GM23338 (cell line): Measurements from ENCODE around the gene SBNO1. TPM values are rescaled to one million over a fixed set of nuclear protein-coding genes. Genes with fewer than 3 reads are reported as not detected.

Source experiments
- ATAC-seq: fragments of 200-7000 bp; cut with Tn5 transposase; 3 replicates; pipeline ENCODE4 v1.9.1; 2020
- DNase-seq: peaks from one replicate; pipeline ENCODE4 v3.0.0-alpha.2; 2015; ENCODE audit warnings: low spot score
- H2AFZ ChIP-seq: fragments of 200-600 bp; sonication (generic); 2 replicates; pipeline ENCODE4 v1.8.0; 2016; ENCODE audit warnings: antibody characterized with exemption, mild to moderate bottlenecking, moderate library complexity
- H3F3A ChIP-seq: fragments of 200-600 bp; sonication (generic); replicated peaks from 2 replicates; pipeline ENCODE4 v1.8.0; 2017; ENCODE audit warnings: antibody characterized with exemption, mixed run types, low read depth
- H3K27ac ChIP-seq: fragments of 200-600 bp; sonication (generic); 2 replicates; pipeline ENCODE4 v1.6.1; 2016; ENCODE audit warnings: low read depth
- H3K27me3 ChIP-seq: fragments of 200-600 bp; sonication (generic); 2 replicates; pipeline ENCODE4 v1.8.0; 2016; ENCODE audit warnings: mild to moderate bottlenecking, mixed run types, moderate library complexity; ENCODE audit not compliant: insufficient read depth
- H3K36me3 ChIP-seq: fragments of 200-600 bp; sonication (generic); 2 replicates; pipeline ENCODE4 v1.8.0; 2016; ENCODE audit warnings: mild to moderate bottlenecking; ENCODE audit not compliant: insufficient read depth
- H3K4me1 ChIP-seq: fragments of 200-600 bp; sonication (generic); 2 replicates; pipeline ENCODE4 v1.8.0; 2016; ENCODE audit warnings: mild to moderate bottlenecking, moderate library complexity; ENCODE audit not compliant: insufficient read depth
- H3K4me2 ChIP-seq: fragments of 200-600 bp; sonication (generic); 2 replicates; pipeline ENCODE4 v1.7.1; 2017; ENCODE audit warnings: mixed run types
- H3K4me3 ChIP-seq: fragments of 200-600 bp; sonication (generic); 2 replicates; pipeline ENCODE4 v1.6.1; 2016; ENCODE audit warnings: mixed run types
- H3K79me2 ChIP-seq: fragments of 200-600 bp; sonication (generic); replicated peaks from 2 replicates; pipeline ENCODE4 v1.8.0; 2017; ENCODE audit warnings: mild to moderate bottlenecking; ENCODE audit not compliant: insufficient read depth
- H3K9me2 ChIP-seq: fragments of 200-600 bp; sonication (generic); 2 replicates; pipeline ENCODE4 v1.8.0; 2017; ENCODE audit not compliant: insufficient read depth
- H4K20me1 ChIP-seq: fragments of 200-600 bp; sonication (generic); replicated peaks from 2 replicates; pipeline ENCODE4 v1.8.0; 2017; ENCODE audit warnings: mild to moderate bottlenecking; ENCODE audit not compliant: insufficient read depth
- H3K27ac Mint-ChIP-seq: 2 replicates; pipeline ENCODE4 v1.8.0; 2020; ENCODE audit warnings: inconsistent platforms, mild to moderate bottlenecking, moderate library complexity, mixed read lengths
- H3K27me3 Mint-ChIP-seq: 3 replicates; pipeline ENCODE4 v1.8.0; 2022; ENCODE audit warnings: low read depth, mild to moderate bottlenecking, moderate library complexity, mixed read lengths, inconsistent platforms; ENCODE audit not compliant: insufficient read depth, poor library complexity
- H3K36me3 Mint-ChIP-seq: 3 replicates; pipeline ENCODE4 v1.8.0; 2021; ENCODE audit warnings: low read depth, mild to moderate bottlenecking, inconsistent platforms, moderate library complexity, mixed read lengths
- H3K4me1 Mint-ChIP-seq: 3 replicates; pipeline ENCODE4 v1.8.0; 2020; ENCODE audit warnings: mild to moderate bottlenecking, inconsistent platforms, mixed read lengths
- H3K4me3 Mint-ChIP-seq: 3 replicates; pipeline ENCODE4 v1.8.0; 2021; ENCODE audit warnings: moderate library complexity, mild to moderate bottlenecking, inconsistent platforms, mixed read lengths
- H3K9me3 Mint-ChIP-seq: 3 replicates; pipeline ENCODE4 v1.8.0; 2020; ENCODE audit warnings: moderate library complexity, mild to moderate bottlenecking, inconsistent platforms, mixed read lengths
- CREB1 ChIP-seq: fragments of 250-450 bp; sonication (Bioruptor Pico); IDR thresholded peaks from 2 replicates; pipeline ENCODE4 v1.5.0; 2020; ENCODE audit warnings: low read depth, mild to moderate bottlenecking, moderate library complexity
- EZH2 ChIP-seq: fragments of 200-600 bp; sonication (generic); IDR thresholded peaks from one replicate; pipeline ENCODE4 v1.8.0; 2017; ENCODE audit warnings: antibody characterized with exemption, mild to moderate bottlenecking, low read depth; ENCODE audit not compliant: unreplicated experiment
- EZH2phosphoT487 ChIP-seq: fragments of 200-600 bp; sonication (generic); IDR thresholded peaks from one replicate; pipeline ENCODE4 v1.8.1; 2018; ENCODE audit warnings: antibody characterized with exemption; ENCODE audit not compliant: unreplicated experiment
- JUNB ChIP-seq: IDR thresholded peaks from one replicate; pipeline ENCODE4 v1.6.1; 2016; ENCODE audit warnings: antibody characterized with exemption; ENCODE audit not compliant: unreplicated experiment
- NANOG ChIP-seq: IDR thresholded peaks from 2 replicates; pipeline ENCODE4 v1.6.1; 2016; ENCODE audit warnings: antibody characterized with exemption, borderline replicate concordance
- POLR2AphosphoS5 ChIP-seq: IDR thresholded peaks from 2 replicates; pipeline ENCODE4 v1.6.1; 2016; ENCODE audit warnings: antibody characterized with exemption, low read depth
- REST ChIP-seq: IDR thresholded peaks from one replicate; pipeline ENCODE4 v1.6.1; 2018; ENCODE audit warnings: antibody characterized with exemption; ENCODE audit not compliant: unreplicated experiment
- STAT1 ChIP-seq: IDR thresholded peaks from one replicate; pipeline ENCODE4 v1.6.1; 2016; ENCODE audit warnings: antibody characterized with exemption; ENCODE audit not compliant: unreplicated experiment
- ZNF114 ChIP-seq: fragments of 250-450 bp; sonication (Bioruptor Pico); IDR thresholded peaks from 2 replicates; pipeline ENCODE4 v1.5.0; 2020; ENCODE audit warnings: mild to moderate bottlenecking, moderate library complexity
- ZNF331 ChIP-seq: fragments of 250-450 bp; sonication (Bioruptor Pico); IDR thresholded peaks from 2 replicates; pipeline ENCODE4 v1.5.0; 2020; ENCODE audit warnings: low read depth, mild to moderate bottlenecking, moderate library complexity
- polyA plus RNA-seq: library from polyadenylated mRNA; unstranded; fragments of >200 nt; fragmentation: Nextera tagmentation; extraction: Ambion mirVana; gene quantifications from 2 replicates; pipeline ENCODE4 v1.2.1, GENCODE V29; 2016
- total RNA-seq: library from RNA; depleted of rRNA; stranded (reverse); fragments of >200 nt; shearing (Covaris generic); gene quantifications from 2 replicates; pipeline ENCODE4 v1.2.3, GENCODE V29; 2014
- TF ChIP-seq, protein P1 (sequence below): fragments of 250-450 bp; sonication (Bioruptor Pico); IDR thresholded peaks from 2 replicates; pipeline ENCODE4 v1.5.0; 2020; ENCODE audit warnings: mild to moderate bottlenecking, moderate library complexity
- TF ChIP-seq, protein P2 (sequence below): IDR thresholded peaks from 2 replicates; pipeline ENCODE4 v1.6.1; 2016; ENCODE audit warnings: antibody characterized with exemption
- TF ChIP-seq, protein P3 (sequence below), 2 experiments: fragments of 200-600 bp in 1 of 2; sonication (generic) in 1 of 2; conservative IDR thresholded peaks; 2 replicates each; pipeline versions ENCODE4 v1.5.1 to v1.6.1; 2016 to 2017; ENCODE audit warnings: antibody characterized with exemption in 2 of 2, low read depth in 2 of 2, mild to moderate bottlenecking in 2 of 2, moderate library complexity in 1 of 2

The SBNO1 gene
- total and polyA plus RNA-seq, 2 experiments from 2014 or later: 34.9 to 49.5 TPM

- no peaks in the 10 kb centered on the region; the same call in 2 of the 3 replicates for H3K36me3 Mint-ChIP-seq
- ATAC-seq (peak; percentile 2), DNase-seq (peak; percentile 34)
- H3K36me3 ChIP-seq: no peaks in the 10 kb centered on the region
- H2AFZ ChIP-seq: peak overlapping the region; percentile 52
- peak overlapping the region; percentile 98 for H3K4me3 ChIP-seq
- H3K4me1 ChIP-seq: peaks cover 14% of the 10 kb centered on the region; the same call in 1 of the 2 replicates
- TF ChIP-seq, protein P1, sequence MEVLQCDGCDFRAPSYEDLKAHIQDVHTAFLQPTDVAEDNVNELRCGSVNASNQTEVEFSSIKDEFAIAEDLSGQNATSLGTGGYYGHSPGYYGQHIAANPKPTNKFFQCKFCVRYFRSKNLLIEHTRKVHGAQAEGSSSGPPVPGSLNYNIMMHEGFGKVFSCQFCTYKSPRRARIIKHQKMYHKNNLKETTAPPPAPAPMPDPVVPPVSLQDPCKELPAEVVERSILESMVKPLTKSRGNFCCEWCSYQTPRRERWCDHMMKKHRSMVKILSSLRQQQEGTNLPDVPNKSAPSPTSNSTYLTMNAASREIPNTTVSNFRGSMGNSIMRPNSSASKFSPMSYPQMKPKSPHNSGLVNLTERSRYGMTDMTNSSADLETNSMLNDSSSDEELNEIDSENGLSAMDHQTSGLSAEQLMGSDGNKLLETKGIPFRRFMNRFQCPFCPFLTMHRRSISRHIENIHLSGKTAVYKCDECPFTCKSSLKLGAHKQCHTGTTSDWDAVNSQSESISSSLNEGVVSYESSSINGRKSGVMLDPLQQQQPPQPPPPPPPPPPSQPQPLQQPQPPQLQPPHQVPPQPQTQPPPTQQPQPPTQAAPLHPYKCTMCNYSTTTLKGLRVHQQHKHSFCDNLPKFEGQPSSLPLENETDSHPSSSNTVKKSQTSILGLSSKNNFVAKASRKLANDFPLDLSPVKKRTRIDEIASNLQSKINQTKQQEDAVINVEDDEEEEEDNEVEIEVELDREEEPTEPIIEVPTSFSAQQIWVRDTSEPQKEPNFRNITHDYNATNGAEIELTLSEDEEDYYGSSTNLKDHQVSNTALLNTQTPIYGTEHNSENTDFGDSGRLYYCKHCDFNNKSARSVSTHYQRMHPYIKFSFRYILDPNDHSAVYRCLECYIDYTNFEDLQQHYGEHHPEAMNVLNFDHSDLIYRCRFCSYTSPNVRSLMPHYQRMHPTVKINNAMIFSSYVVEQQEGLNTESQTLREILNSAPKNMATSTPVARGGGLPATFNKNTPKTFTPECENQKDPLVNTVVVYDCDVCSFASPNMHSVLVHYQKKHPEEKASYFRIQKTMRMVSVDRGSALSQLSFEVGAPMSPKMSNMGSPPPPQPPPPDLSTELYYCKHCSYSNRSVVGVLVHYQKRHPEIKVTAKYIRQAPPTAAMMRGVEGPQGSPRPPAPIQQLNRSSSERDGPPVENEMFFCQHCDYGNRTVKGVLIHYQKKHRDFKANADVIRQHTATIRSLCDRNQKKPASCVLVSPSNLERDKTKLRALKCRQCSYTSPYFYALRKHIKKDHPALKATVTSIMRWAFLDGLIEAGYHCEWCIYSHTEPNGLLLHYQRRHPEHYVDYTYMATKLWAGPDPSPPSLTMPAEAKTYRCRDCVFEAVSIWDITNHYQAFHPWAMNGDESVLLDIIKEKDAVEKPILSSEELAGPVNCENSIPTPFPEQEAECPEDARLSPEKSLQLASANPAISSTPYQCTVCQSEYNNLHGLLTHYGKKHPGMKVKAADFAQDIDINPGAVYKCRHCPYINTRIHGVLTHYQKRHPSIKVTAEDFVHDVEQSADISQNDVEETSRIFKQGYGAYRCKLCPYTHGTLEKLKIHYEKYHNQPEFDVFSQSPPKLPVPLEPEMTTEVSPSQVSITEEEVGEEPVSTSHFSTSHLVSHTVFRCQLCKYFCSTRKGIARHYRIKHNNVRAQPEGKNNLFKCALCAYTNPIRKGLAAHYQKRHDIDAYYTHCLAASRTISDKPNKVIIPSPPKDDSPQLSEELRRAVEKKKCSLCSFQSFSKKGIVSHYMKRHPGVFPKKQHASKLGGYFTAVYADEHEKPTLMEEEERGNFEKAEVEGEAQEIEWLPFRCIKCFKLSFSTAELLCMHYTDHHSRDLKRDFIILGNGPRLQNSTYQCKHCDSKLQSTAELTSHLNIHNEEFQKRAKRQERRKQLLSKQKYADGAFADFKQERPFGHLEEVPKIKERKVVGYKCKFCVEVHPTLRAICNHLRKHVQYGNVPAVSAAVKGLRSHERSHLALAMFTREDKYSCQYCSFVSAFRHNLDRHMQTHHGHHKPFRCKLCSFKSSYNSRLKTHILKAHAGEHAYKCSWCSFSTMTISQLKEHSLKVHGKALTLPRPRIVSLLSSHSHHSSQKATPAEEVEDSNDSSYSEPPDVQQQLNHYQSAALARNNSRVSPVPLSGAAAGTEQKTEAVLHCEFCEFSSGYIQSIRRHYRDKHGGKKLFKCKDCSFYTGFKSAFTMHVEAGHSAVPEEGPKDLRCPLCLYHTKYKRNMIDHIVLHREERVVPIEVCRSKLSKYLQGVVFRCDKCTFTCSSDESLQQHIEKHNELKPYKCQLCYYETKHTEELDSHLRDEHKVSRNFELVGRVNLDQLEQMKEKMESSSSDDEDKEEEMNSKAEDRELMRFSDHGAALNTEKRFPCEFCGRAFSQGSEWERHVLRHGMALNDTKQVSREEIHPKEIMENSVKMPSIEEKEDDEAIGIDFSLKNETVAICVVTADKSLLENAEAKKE (CRISPR knock-in tag): no peak
- TF ChIP-seq STAT1: no peak
- TF ChIP-seq, protein P2, sequence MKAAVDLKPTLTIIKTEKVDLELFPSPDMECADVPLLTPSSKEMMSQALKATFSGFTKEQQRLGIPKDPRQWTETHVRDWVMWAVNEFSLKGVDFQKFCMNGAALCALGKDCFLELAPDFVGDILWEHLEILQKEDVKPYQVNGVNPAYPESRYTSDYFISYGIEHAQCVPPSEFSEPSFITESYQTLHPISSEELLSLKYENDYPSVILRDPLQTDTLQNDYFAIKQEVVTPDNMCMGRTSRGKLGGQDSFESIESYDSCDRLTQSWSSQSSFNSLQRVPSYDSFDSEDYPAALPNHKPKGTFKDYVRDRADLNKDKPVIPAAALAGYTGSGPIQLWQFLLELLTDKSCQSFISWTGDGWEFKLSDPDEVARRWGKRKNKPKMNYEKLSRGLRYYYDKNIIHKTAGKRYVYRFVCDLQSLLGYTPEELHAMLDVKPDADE: no peak
- TF ChIP-seq ZNF331: no peak
- no peak for TF ChIP-seq ZNF114 (CRISPR knock-in tag)
- TF ChIP-seq REST: no peak
- no peak for TF ChIP-seq JUNB
- no peak for TF ChIP-seq EZH2
- TF ChIP-seq POLR2AphosphoS5: no peak
- TF ChIP-seq, protein P3, sequence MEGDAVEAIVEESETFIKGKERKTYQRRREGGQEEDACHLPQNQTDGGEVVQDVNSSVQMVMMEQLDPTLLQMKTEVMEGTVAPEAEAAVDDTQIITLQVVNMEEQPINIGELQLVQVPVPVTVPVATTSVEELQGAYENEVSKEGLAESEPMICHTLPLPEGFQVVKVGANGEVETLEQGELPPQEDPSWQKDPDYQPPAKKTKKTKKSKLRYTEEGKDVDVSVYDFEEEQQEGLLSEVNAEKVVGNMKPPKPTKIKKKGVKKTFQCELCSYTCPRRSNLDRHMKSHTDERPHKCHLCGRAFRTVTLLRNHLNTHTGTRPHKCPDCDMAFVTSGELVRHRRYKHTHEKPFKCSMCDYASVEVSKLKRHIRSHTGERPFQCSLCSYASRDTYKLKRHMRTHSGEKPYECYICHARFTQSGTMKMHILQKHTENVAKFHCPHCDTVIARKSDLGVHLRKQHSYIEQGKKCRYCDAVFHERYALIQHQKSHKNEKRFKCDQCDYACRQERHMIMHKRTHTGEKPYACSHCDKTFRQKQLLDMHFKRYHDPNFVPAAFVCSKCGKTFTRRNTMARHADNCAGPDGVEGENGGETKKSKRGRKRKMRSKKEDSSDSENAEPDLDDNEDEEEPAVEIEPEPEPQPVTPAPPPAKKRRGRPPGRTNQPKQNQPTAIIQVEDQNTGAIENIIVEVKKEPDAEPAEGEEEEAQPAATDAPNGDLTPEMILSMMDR (conservative IDR thresholded peaks at IDR 0.05; ENCODE audit: low read depth in 2 of 2): no peak
- no peak for TF ChIP-seq NANOG
- TF ChIP-seq EZH2phosphoT487: no peak
- TF ChIP-seq CREB1 (CRISPR knock-in tag): no peak
- peaks cover 13% of the 10 kb centered on the region for H3K4me1 Mint-ChIP-seq
- H3K9me2 ChIP-seq: no peaks in the 10 kb centered on the region
- peak overlapping the region; percentile 86 for H3K27ac ChIP-seq
- peaks cover 27% of the 10 kb centered on the region for H3K79me2 ChIP-seq
- H3F3A ChIP-seq: peaks cover 21% of the 10 kb centered on the region
- H3K27me3 Mint-ChIP-seq: peaks cover 29% of the 10 kb centered on the region
- H3K4me3 Mint-ChIP-seq: peak overlapping the region; percentile 93
- H3K4me2 ChIP-seq: peak overlapping the region; percentile 90
- peak overlapping the region; percentile 62; the same call in 1 of the 2 replicates for H3K27ac Mint-ChIP-seq
- H4K20me1 ChIP-seq: peaks cover 15% of the 10 kb centered on the region
- H3K9me3 Mint-ChIP-seq: 0 out of 3 replicates have a peak, but pooled peaks cover 3% of the 10 kb centered on the region
- peaks cover 20% of the 10 kb centered on the region for H3K27me3 ChIP-seq
Measured at GRCh38 chr12:123384318-123384993, 19.8 kb upstream of the SBNO1 start.
